Colon (tissue), 2 donors: ENCODE measurements around the gene TRIP12.
"Not testable (repeated sequence)": the region's sequence is repeated elsewhere in the genome, so short reads cannot be mapped to it uniquely, and the experiment has no call there.

Source experiments
- FAIRE-seq: peaks from 2 replicates; lab custom pipeline; 2012; peaks lifted over from hg19 to GRCh38; lab: Jason Lieb, UNC
- donor health status: control.
- donor health status: control.

The TRIP12 gene

GRCh38 chr2:229825476-229825875 is 96.3 kb downstream of the TRIP12 start:
- FAIRE-seq = no peak

GRCh38 chr2:229821316-229821715 is 100.5 kb downstream of the TRIP12 start:
- no peak for FAIRE-seq

DNA sequence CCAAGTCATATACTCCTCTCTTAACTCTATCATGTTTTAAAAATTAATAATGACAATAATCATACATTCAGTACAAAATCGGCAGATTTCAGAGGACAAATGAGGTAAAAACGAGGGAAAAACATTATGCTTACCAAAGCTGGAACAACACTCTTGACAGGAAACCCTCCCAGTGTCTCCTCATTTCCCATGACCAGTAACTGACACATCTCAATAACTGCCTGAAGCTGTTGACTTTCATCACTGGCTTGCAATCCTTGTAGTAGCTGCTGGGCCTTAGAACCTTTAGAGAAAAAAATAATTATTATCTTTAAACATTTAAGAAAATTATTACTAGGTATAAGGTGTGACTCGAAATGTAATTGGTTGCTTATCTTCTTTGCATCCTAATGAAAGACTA is 103.6 kb downstream of the TRIP12 start:
- no peak for FAIRE-seq

DNA sequence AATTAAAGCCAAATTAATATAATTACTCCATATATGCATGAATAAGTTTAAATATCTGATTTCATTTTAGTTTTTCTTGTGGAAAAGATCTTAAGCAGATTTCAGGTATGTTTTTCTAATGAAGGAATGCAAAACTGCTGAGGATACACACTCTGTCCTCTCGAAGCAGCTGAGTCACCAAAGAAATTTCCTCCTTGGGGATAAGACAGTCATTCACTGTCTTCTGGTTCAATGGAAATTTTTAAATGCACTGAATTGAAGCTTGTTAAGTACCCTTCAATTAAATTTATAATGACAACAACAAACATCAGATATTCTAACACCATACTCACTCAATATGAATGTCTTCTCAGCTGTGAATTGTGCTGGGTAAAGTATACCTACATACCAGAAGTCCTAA is 106.0 kb downstream of the TRIP12 start:
- no peak for FAIRE-seq

DNA sequence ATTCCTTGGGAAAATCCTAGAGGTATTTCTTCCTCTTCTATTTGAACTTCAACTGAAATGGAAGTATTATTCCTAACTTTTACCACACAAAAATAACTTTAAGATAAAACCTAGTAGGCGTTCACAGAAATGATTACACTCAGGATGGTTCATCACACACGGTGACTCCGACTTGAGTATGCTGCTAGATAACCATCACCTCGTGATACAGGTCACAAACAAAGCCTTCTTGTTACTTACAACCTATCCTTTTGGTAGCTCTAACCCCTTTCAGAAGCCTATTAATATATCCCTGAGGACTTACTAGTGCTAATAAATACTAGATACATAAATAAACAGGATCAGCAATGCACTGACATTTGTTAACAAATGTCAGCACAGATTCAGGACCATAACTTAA is 106.5 kb downstream of the TRIP12 start:
- FAIRE-seq = no peak

DNA sequence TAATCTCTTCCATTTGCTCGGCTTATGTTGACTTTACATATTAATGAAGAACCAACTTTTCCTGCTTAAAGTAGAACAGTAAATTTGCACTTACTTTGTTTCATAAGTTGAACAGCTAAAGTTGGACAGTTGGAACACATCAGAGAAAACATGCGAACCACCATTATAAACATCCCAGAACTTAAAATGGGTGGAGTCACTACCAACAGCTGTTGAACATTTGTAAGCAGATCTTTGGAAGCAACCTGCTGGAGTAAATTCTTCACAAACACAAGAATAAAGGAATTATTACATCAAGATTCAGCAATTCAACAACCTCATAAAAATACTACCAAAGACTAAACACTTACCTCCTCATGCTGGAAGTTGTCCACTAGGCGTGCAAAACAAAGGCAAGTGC is 111.0 kb downstream of the TRIP12 start:
- FAIRE-seq = no peak

GRCh38 chr2:229805559-229805958 is 116.2 kb downstream of the TRIP12 start:
- FAIRE-seq = no peak

DNA sequence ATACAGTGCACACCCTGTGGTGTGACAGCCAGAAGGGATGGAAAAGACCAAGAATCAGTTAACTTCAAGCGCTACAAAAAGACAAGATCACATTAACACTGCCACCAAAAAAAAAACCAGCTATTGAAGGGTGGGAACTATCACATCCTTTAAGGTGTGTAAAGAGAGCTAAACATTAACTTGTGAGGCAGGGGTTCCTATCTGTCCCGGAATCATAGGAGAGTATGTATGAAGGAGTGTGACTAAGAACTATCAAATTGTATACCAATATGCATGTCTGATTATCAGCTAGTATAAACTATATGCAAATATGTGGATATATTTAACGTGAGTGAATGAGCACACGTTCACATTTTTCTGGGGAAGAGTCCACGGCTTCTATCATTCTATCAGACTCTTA is 119.0 kb downstream of the TRIP12 start:
- FAIRE-seq = no peak

GRCh38 chr2:229800997-229801754 is 120.6 kb downstream of the TRIP12 start:
- no peak for FAIRE-seq

- FAIRE-seq = no peak
These were observed 123.2 kb downstream of the TRIP12 start for GRCh38 chr2:229798446-229799155.

- no peak for FAIRE-seq
These were observed 126.8 kb downstream of the TRIP12 start for GRCh38 chr2:229795058-229795457.

DNA sequence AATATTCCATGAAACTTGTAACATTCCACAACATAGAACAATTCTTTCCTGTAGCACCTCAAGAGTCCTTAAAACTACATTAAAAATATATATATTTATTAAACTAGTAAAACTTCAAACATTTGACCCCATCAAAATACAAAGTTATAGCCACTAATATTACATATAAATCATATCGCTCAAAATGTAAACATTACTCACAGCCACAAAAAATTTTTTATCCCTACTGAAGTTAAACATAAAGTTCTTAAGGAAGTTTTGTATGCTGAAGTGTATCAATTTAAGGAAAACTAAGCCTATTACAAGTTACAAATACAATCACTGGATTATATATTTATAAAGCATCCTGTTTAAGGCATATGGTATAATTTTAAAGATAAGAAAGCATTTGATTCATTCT is 127.2 kb downstream of the TRIP12 start:
- no peak for FAIRE-seq

GRCh38 chr2:229786289-229786688 is 135.5 kb downstream of the TRIP12 start:
- not testable (repeated sequence) for FAIRE-seq

DNA sequence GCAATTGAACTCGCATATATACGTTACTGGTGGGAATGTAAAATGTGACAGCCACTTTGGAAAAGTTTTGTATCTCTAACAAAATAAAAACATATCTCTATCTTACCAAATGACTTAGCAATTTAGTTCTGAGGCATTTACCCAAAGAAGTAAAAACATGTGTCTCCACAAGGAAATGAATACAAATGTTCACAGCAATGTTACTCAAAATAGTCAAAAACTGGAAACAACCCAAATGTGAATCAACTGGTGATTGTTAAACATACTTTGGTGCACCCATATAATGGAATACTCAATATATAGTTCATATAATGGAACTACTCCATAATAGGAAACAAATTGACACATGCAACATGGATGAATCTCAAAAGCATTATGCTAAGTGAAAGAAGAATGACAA is 137.0 kb downstream of the TRIP12 start:
- no peak for FAIRE-seq

- FAIRE-seq = no peak
These were observed 138.6 kb downstream of the TRIP12 start for GRCh38 chr2:229783108-229783721.

DNA sequence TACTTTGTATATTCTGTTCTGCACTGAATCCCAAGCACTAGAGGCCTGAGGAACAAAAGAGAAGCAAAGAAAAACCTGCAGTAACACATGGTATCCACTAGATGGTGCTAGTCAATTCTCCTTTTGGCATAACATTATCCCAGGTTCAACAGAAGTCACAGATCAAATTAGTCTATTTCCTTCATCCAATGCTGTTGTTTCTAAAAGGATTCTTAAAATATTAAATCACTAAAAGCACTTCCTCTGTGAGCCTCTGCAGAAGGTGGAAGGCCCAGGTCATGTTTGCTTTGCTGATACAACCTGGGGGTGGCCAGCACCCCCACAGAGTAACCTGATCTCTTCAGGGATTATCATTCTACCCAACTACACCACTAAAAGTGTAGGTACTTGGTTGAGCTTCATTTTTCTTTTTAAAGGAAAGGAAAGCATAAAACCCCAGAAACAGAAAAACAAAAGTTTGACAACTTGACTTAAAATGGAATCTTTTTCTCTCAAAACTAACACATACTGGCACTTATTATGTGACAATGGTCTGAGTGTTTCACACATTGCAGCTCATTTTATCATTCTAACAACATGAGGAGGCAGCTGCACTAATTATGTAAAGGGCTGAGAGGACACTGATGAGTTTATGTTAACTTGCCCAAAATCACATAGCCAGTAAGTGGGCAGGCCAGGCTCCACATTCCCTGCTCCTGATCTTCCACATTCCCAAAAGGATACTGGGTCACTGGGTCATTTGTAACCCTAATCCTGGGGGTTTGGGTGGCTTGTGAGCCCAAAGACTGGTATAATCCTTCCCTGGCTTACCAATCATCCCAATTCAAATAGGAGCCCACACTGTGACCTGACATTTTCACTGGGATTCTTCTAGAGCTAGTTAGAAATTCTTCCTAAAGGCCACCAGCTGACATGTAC is 140.7 kb downstream of the TRIP12 start:
- no peak for FAIRE-seq

GRCh38 chr2:229779650-229780049 is 142.2 kb downstream of the TRIP12 start:
- no peak for FAIRE-seq

DNA sequence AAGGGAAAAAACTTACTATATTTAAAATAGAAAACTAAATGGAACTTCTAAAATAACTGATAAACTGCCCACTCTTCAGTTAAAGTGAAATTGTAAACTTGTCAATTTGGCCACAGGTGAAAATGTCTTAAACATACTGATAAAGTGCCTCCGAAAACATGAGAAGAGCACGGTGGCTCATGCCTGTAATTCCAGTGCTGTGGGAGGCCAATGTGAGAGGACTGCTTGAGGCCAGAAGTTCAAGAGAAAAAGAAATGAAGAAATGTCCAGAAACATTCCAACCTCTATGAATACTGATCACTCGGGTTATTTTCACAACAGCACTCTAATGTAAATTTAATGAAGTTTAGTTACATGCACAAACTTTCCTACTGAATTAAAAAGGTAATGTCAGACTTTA is 144.1 kb downstream of the TRIP12 start:
- FAIRE-seq = no peak

GRCh38 chr2:229775614-229776313 is 146.0 kb downstream of the TRIP12 start:
- FAIRE-seq = no peak

- FAIRE-seq = no peak
These were observed 147.6 kb downstream of the TRIP12 start for GRCh38 chr2:229774237-229774636.

DNA sequence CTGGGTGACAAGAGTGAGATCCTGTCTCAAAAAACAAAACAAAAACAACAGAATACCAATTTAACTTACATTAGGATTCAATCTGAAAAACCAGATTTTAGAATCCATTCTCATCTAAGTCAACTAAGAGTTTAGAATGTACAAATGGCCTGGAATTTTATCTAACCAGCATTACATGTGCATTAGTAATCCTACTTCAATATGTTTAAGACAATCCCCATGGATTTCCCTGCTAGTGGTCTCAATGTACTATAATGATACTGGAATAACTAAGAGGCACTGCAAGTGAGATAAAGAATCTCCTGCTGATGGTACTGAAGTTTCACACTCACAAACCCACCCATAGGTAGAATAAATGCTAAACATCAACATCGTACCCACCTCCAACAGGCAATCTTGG is 153.6 kb downstream of the TRIP12 start:
- no peak for FAIRE-seq

DNA sequence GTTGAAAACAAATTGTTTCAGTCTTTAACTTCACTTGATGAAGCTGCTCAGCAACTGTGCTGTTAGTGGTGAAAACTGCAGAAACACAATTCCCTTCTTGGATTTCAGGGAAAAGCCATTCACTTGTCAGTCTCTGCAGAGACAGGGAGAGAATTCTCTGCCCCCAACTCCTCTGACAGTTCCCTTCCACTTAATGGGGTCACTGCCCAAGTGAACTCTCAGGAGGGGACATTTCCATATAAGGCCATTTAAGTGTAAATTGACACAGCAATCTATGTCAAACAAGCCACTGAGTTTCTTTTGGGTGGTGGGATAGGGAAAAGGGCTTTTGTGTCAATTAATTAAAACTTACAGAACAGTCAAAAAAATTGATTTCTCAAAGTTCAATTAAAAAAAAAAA is 156.1 kb downstream of the TRIP12 start:
- no peak for FAIRE-seq
